Activated naive CD8-positive, alpha-beta T cell treated with anti-CD3 and anti-CD28 coated beads, Interleukin-2, amount 10 ng/mL, durations not matched to agents 7 days and 5 days (primary cell): ENCODE results near the gene SHC3. TPM values are rescaled to one million over a fixed set of nuclear protein-coding genes. Genes with fewer than 3 reads are reported as not detected.

Experiments used
- ATAC-seq: fragments of 150-1000 bp; cut with Tn5 transposase; one replicate; pipeline ENCODE4 v1.10.0; 2021; ENCODE audit warnings: low read depth, moderate library complexity
- POLR2A ChIA-PET: fragments of 350-600 bp; sonication (Branson Sonifier 250); formaldehyde crosslinking; loops from one replicate; lab custom pipeline; 2021; ENCODE audit warnings: antibody characterized with exemption; lab: Charles Lee
- DNase-seq: peaks from one replicate; pipeline ENCODE4 v3.0.0; 2021
- H3K27ac Mint-ChIP-seq: one replicate; pipeline ENCODE4 v1.8.0; 2022; ENCODE audit warnings: mild to moderate bottlenecking, mixed read lengths
- H3K27me3 Mint-ChIP-seq: one replicate; pipeline ENCODE4 v1.8.0; 2022; ENCODE audit warnings: mild to moderate bottlenecking, moderate library complexity, mixed read lengths
- H3K36me3 Mint-ChIP-seq: one replicate; pipeline ENCODE4 v1.8.0; 2021; ENCODE audit warnings: mild to moderate bottlenecking, mixed read lengths
- H3K4me1 Mint-ChIP-seq: one replicate; pipeline ENCODE4 v1.8.0; 2021; ENCODE audit warnings: mixed read lengths
- H3K4me3 Mint-ChIP-seq: one replicate; pipeline ENCODE4 v1.8.0; 2022; ENCODE audit warnings: mild to moderate bottlenecking, moderate library complexity, mixed read lengths
- H3K9me3 Mint-ChIP-seq: one replicate; pipeline ENCODE4 v1.8.0; 2021; ENCODE audit warnings: mixed read lengths
- total RNA-seq, 2 experiments: library from RNA; stranded (reverse); gene quantifications; one replicate each; pipeline ENCODE4 v1.2.3, GENCODE V29; 2021

Gene SHC3
- total RNA-seq, 2 experiments from 2014 or later = not detected

DNA sequence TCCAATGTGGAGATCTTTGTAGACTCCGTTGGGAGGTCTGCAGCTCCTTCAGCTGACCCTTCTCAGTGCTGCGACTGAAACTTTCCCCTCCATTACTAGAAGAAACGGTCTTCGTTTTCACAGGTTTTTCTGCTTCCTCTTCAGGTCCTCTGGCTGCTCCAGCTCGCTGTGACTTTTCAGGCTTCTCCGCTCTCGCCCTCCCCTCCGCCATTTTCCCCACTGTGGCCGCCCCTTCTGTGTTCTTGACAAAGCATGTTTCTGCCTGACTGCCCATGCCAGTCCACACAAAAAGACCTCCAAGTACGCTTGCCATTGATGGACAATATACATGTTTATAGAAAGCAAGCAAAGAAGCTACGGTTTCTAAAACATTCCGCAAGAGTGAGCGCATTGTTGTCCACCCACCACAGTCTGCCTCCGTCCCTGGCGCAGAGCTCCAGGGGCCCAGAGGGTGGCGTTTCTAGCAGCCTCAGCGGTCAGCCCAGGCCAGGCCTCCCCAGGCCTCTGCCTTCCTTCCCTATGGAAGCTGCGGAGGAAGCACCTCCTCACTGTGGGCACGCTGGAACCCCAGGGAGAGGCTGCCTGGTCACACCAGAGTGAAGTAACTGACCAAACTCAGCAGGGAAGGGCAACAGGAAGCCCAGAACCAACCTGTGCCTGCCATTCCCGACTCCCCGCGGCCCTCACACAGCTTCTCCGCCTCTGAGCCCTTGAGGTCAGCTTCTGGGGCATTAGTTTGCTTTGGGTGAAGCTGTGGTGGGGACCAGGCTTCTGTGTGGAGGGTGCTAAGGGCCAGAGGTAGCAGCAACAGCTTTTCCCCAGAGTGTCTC is 207.3 kb downstream of the SHC3 start:
- POLR2A ChIA-PET = no interaction called here
- ATAC-seq (no peak), DNase-seq (no peak)
- Mint-ChIP-seq H3K27ac (no peak overlapping the region), H3K27me3 (peaks cover 3% of the 10 kb centered on the region), H3K4me1 (no peaks in the 10 kb centered on the region), H3K36me3 (no peaks in the 10 kb centered on the region), H3K4me3 (no peak overlapping the region), H3K9me3 (no peaks in the 10 kb centered on the region)

DNA sequence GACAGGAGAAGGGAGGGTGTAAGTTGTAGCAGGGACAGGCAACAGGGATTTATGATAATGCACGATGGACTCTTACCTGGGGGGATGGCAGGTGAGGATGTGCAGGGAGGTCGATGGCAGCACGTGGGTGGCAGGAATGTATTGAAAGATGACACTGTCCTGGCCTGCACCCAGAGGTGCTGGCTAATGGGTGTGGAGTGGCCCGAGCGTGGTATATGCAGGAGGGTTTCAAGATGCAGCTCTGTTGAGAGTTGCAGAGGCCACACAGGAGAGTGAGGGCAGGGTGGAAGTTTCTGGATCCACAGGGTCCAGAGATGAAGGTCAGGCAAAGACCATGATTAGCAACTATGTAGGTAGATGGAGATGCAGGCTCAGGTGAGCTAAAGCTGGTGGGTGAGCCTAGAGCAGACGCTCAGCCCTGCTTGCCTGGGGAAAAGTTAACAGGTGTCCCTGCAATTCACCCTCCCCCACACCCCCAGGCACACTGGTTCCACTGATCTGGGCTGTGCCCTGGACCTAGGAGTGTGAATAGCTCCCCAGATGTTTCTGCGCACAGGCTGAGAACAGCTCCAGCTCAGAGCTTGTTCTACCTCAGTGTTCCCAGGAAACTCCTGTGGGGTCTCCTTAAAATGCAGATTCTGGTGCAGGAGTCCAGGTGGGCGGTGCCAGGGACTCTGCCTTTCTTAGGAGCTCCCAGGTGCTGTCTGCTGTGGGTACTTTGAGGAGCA is 208.8 kb downstream of the SHC3 start:
- DNase-seq (no peak), ATAC-seq (no peak)
- POLR2A ChIA-PET = no interaction called here
- peaks cover 3% of the 10 kb centered on the region for H3K27me3 Mint-ChIP-seq
- H3K4me3 Mint-ChIP-seq = no peak overlapping the region
- no peaks in the 10 kb centered on the region for H3K4me1 Mint-ChIP-seq
- H3K27ac Mint-ChIP-seq = no peak overlapping the region
- no peaks in the 10 kb centered on the region for H3K36me3 Mint-ChIP-seq
- H3K9me3 Mint-ChIP-seq = no peaks in the 10 kb centered on the region

DNA sequence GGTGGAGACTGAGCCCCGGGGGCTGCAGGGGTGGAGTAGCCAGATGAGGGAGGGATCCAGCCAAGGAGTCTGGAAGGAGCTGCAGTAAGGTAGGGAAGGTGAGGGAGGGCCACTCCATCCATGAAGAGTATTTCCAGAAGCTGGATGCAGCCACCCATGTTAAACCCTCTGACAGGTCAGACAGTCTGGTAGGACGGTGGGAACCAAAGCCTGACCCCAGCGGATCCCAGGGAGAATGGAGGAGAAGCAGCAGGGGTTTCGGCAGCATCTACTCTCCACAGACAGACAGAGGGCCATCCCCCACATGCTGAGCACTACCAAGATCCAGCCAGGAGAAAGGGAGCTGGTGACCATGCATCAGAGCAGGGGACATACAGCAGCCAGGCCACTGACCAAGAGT is 209.8 kb downstream of the SHC3 start:
- H3K36me3 Mint-ChIP-seq = no peaks in the 10 kb centered on the region
- DNase-seq (no peak), ATAC-seq (no peak)
- H3K27ac Mint-ChIP-seq = no peak overlapping the region
- H3K27me3 Mint-ChIP-seq = peaks cover 3% of the 10 kb centered on the region
- H3K9me3 Mint-ChIP-seq = no peaks in the 10 kb centered on the region
- no peaks in the 10 kb centered on the region for H3K4me1 Mint-ChIP-seq
- POLR2A ChIA-PET = no interaction called here
- H3K4me3 Mint-ChIP-seq = no peak overlapping the region

- H3K4me3 Mint-ChIP-seq = no peak overlapping the region
- no peaks in the 10 kb centered on the region for H3K9me3 Mint-ChIP-seq
- POLR2A ChIA-PET = no interaction called here
- no peak overlapping the region for H3K27ac Mint-ChIP-seq
- DNase-seq (no peak), ATAC-seq (no peak)
- no peaks in the 10 kb centered on the region for H3K36me3 Mint-ChIP-seq
- peaks cover 2% of the 10 kb centered on the region for H3K27me3 Mint-ChIP-seq
- H3K4me1 Mint-ChIP-seq = no peaks in the 10 kb centered on the region
Measured at GRCh38 chr9:88966894-88967676, 211.5 kb downstream of the SHC3 start.

- Mint-ChIP-seq H3K36me3 (no peaks in the 10 kb centered on the region), H3K27me3 (peaks cover 8% of the 10 kb centered on the region), H3K27ac (no peak overlapping the region), H3K9me3 (no peaks in the 10 kb centered on the region), H3K4me3 (no peak overlapping the region), H3K4me1 (no peaks in the 10 kb centered on the region)
- ATAC-seq (no peak), DNase-seq (no peak)
- POLR2A ChIA-PET = no interaction called here
Measured at GRCh38 chr9:88965473-88965872, 213.1 kb downstream of the SHC3 start.

GRCh38 chr9:88960632-88961031 is 218.0 kb downstream of the SHC3 start:
- H3K4me1 Mint-ChIP-seq = no peaks in the 10 kb centered on the region
- H3K4me3 Mint-ChIP-seq = no peak overlapping the region
- no peak for ATAC-seq
- no peaks in the 10 kb centered on the region for H3K36me3 Mint-ChIP-seq
- no peak for DNase-seq
- POLR2A ChIA-PET = no interaction called here
- peaks cover 12% of the 10 kb centered on the region for H3K27me3 Mint-ChIP-seq
- no peaks in the 10 kb centered on the region for H3K9me3 Mint-ChIP-seq
- H3K27ac Mint-ChIP-seq = no peak overlapping the region

- H3K9me3 Mint-ChIP-seq = no peaks in the 10 kb centered on the region
- POLR2A ChIA-PET = no interaction called here
Measured at GRCh38 chr9:88959727-88960469, 218.7 kb downstream of the SHC3 start.

GRCh38 chr9:88957526-88957925 is 221.1 kb downstream of the SHC3 start:
- peaks cover 2% of the 10 kb centered on the region for H3K36me3 Mint-ChIP-seq
- no peak for DNase-seq
- no peaks in the 10 kb centered on the region for H3K4me1 Mint-ChIP-seq
- no peaks in the 10 kb centered on the region for H3K9me3 Mint-ChIP-seq
- peaks cover 12% of the 10 kb centered on the region for H3K27me3 Mint-ChIP-seq
- POLR2A ChIA-PET = no interaction called here
- no peak overlapping the region for H3K27ac Mint-ChIP-seq
- ATAC-seq = no peak
- no peak overlapping the region for H3K4me3 Mint-ChIP-seq

More at GRCh38 chr9:88959727-88960469, 218.7 kb downstream of the SHC3 start:
- Mint-ChIP-seq H3K27me3 (peaks cover 12% of the 10 kb centered on the region), H3K27ac (no peak overlapping the region), H3K36me3 (peaks cover 2% of the 10 kb centered on the region), H3K4me3 (no peak overlapping the region), H3K4me1 (no peaks in the 10 kb centered on the region)
- DNase-seq (no peak), ATAC-seq (no peak)

Other genes starting within 250 kb of the SHC3 start
- under 1 TPM in 1 of 2 experiments, not detected in 1; 0.06 TPM for gene S1PR3, start 187.3 kb downstream of the SHC3 start, total RNA-seq
- gene CKS2, start 132.4 kb upstream of the SHC3 start, total RNA-seq = 100 to 1,000 TPM; 114 to 126 TPM
- gene SECISBP2, start 139.7 kb upstream of the SHC3 start, total RNA-seq = 10 to 100 TPM; 56.4 to 59.4 TPM